Measurements from ENCODE around the gene KIAA1328.

DNA sequence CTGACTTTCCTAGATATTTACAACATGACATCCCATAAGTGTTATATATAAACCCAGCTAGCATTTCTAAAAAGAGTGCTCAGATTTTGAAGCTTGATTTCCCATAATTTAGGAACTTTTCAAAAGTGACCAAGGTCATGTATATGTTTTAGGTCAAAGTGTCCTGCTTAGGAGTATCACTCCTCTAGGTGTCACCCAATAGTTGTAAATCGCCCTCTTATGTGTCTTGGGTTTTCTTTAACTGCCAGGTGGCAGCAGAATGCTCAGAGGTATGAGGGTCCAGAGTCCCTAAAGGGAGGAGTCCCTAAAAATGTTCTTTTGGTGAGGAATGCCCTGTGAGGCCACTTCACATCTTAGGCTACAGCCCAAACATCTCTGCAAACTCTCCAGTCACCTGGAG is 378.4 kb downstream of the KIAA1328 start:
- TF ChIP-seq EZH2 (IDR thresholded peaks at IDR 0.05; ENCODE audit: borderline replicate concordance, low read length), result no peak
- TF ChIP-seq CTCF (conservative IDR thresholded peaks at IDR 0.05 in 1 of 2, IDR thresholded peaks at IDR 0.05 in 1 of 2; ENCODE audit: extremely low read depth in 1 of 2, insufficient read depth in 1 of 2, low read depth in 1 of 2, low read length in 2 of 2), result no peak

All from mammary epithelial cell (primary cell).